Neural progenitor cell (in vitro differentiated cells): Measurements from ENCODE around the gene CHKA. TPM values are rescaled to one million over a fixed set of nuclear protein-coding genes. Genes with fewer than 3 reads are reported as not detected.

Source experiments
- DNase-seq: peaks from one replicate; pipeline ENCODE4 v3.0.0-alpha.2; 2016; ENCODE audit warnings: low spot score
- H2AFZ ChIP-seq: fragments of 200-600 bp; sonication (generic); replicated peaks from 2 replicates; pipeline ENCODE4 v1.6.1; 2016; ENCODE audit warnings: antibody characterized with exemption
- H3F3A ChIP-seq: fragments of 200-600 bp; sonication (generic); 2 replicates; pipeline ENCODE4 v1.6.1; 2016; ENCODE audit warnings: antibody characterized with exemption, low read depth
- H3K27ac ChIP-seq: fragments of 200-600 bp; sonication (generic); 2 replicates; pipeline ENCODE4 v1.5.1; 2016; ENCODE audit warnings: mild to moderate bottlenecking
- H3K27me3 ChIP-seq: fragments of 200-600 bp; sonication (generic); 2 replicates; pipeline ENCODE4 v1.6.1; 2016; ENCODE audit warnings: mild to moderate bottlenecking, moderate library complexity
- H3K36me3 ChIP-seq: fragments of 200-600 bp; sonication (generic); 2 replicates; pipeline ENCODE4 v1.5.1; 2016
- H3K4me1 ChIP-seq: fragments of 200-600 bp; sonication (generic); 2 replicates; pipeline ENCODE4 v1.6.1; 2016; ENCODE audit warnings: mixed run types
- H3K4me2 ChIP-seq: fragments of 200-600 bp; sonication (generic); 2 replicates; pipeline ENCODE4 v1.6.1; 2016
- H3K4me3 ChIP-seq: fragments of 200-600 bp; sonication (generic); 2 replicates; pipeline ENCODE4 v1.5.1; 2016
- H3K79me2 ChIP-seq: fragments of 200-600 bp; sonication (generic); 2 replicates; pipeline ENCODE4 v1.6.1; 2016; ENCODE audit warnings: low read depth
- H3K9ac ChIP-seq: fragments of 200-600 bp; sonication (generic); 2 replicates; pipeline ENCODE4 v1.6.1; 2016
- H3K9me3 ChIP-seq: fragments of 200-600 bp; sonication (generic); 2 replicates; pipeline ENCODE4 v1.5.1; 2016; ENCODE audit warnings: low read depth
- H4K20me1 ChIP-seq: fragments of 200-600 bp; sonication (generic); 2 replicates; pipeline ENCODE4 v1.6.1; 2016; ENCODE audit warnings: low read depth
- H3K27ac Mint-ChIP-seq: 3 replicates; pipeline ENCODE4 v1.8.0; 2021; ENCODE audit warnings: mixed read lengths
- H3K27me3 Mint-ChIP-seq: 2 replicates; pipeline ENCODE4 v1.8.0; 2022; ENCODE audit warnings: low read depth, mild to moderate bottlenecking, inconsistent platforms, moderate library complexity, mixed read lengths; ENCODE audit not compliant: insufficient read depth
- H3K36me3 Mint-ChIP-seq: 3 replicates; pipeline ENCODE4 v1.8.0; 2021; ENCODE audit warnings: mixed read lengths
- H3K4me1 Mint-ChIP-seq: 3 replicates; pipeline ENCODE4 v1.8.0; 2021; ENCODE audit warnings: mixed read lengths
- H3K4me3 Mint-ChIP-seq: 3 replicates; pipeline ENCODE4 v1.8.0; 2021; ENCODE audit warnings: mild to moderate bottlenecking, moderate library complexity, mixed read lengths
- H3K9me3 Mint-ChIP-seq: 3 replicates; pipeline ENCODE4 v1.8.0; 2020; ENCODE audit warnings: mixed read lengths
- CTCF ChIP-seq: fragments of 200-600 bp; sonication (generic); IDR thresholded peaks from 2 replicates; pipeline ENCODE4 v1.5.1; 2017; ENCODE audit warnings: antibody characterized with exemption, mild to moderate bottlenecking
- EZH2 ChIP-seq: fragments of 200-600 bp; sonication (generic); IDR thresholded peaks from 2 replicates; pipeline ENCODE4 v1.6.1; 2017; ENCODE audit warnings: antibody characterized with exemption, mild to moderate bottlenecking, moderate library complexity
- EZH2phosphoT487 ChIP-seq: fragments of 200-600 bp; sonication (generic); IDR thresholded peaks from 2 replicates; pipeline ENCODE4 v1.6.1; 2017; ENCODE audit warnings: antibody characterized with exemption
- total RNA-seq: library from RNA; depleted of rRNA; stranded (reverse); fragments of >200 nt; gene quantifications from 2 replicates; pipeline ENCODE4 v1.2.3, GENCODE V29; 2015; ENCODE audit warnings: low replicate concordance

The CHKA gene
- total RNA-seq, 1 donor from 2014 or later, result 36.8 TPM

- no peaks in the 10 kb centered on the region for H4K20me1 ChIP-seq
- H3K9me3 Mint-ChIP-seq, result no peaks in the 10 kb centered on the region
- H3K79me2 ChIP-seq, result peaks cover 6% of the 10 kb centered on the region
- TF ChIP-seq CTCF (no peak), EZH2 (no peak), EZH2phosphoT487 (no peak)
- H2AFZ ChIP-seq, result no peak overlapping the region
- H3K36me3 ChIP-seq, result no peaks in the 10 kb centered on the region
- H3K4me1 ChIP-seq, result no peaks in the 10 kb centered on the region
- H3K4me3 Mint-ChIP-seq, result no peak overlapping the region
- H3K27me3 ChIP-seq, result no peaks in the 10 kb centered on the region
- H3K27ac Mint-ChIP-seq, result peak overlapping the region; percentile 89
- peaks cover 2% of the 10 kb centered on the region for H3K27me3 Mint-ChIP-seq
- no peak overlapping the region for H3K4me2 ChIP-seq
- H3K4me3 ChIP-seq, result no peak overlapping the region
- peaks cover 7% of the 10 kb centered on the region for H3F3A ChIP-seq
- H3K36me3 Mint-ChIP-seq, result peaks cover 24% of the 10 kb centered on the region
- H3K4me1 Mint-ChIP-seq, result no peaks in the 10 kb centered on the region
- no peak for DNase-seq
- H3K9me3 ChIP-seq, result no peaks in the 10 kb centered on the region
- H3K27ac ChIP-seq, result no peak overlapping the region
- no peak overlapping the region for H3K9ac ChIP-seq
Observed at GRCh38 chr11:68081691-68082090, 39.5 kb downstream of the CHKA start.

DNA sequence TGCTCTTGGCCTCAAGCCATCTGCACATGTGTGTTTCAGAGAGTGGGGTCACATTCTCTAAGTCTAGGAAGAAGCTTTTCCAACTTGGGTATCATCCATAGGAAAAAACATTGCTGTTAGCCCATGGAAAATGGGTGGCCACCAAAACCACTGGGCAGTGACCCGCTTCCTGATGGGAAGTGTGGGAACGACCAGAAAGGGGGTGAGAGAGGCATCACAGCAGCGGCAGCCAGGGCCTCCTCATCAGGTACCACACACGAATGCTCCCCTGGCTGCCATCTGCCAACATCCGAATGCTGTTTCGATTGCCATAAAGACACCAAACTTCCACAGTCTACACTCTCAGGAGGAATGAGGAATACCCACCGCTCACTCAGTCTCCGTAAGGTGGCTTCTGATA lies 40.3 kb downstream of the CHKA start:
- H3K4me1 ChIP-seq, result no peaks in the 10 kb centered on the region
- Mint-ChIP-seq H3K4me1 (peaks cover 2% of the 10 kb centered on the region), H3K27ac (no peak overlapping the region), H3K4me3 (no peak overlapping the region), H3K27me3 (peaks cover 2% of the 10 kb centered on the region), H3K9me3 (no peaks in the 10 kb centered on the region), H3K36me3 (peaks cover 25% of the 10 kb centered on the region)
- no peak overlapping the region for H3K9ac ChIP-seq
- no peak overlapping the region for H2AFZ ChIP-seq
- no peak overlapping the region for H3K4me2 ChIP-seq
- H3F3A ChIP-seq, result peaks cover 7% of the 10 kb centered on the region
- H3K36me3 ChIP-seq, result no peaks in the 10 kb centered on the region
- no peak for TF ChIP-seq EZH2phosphoT487
- no peak for TF ChIP-seq CTCF
- no peak for DNase-seq
- H3K9me3 ChIP-seq, result no peaks in the 10 kb centered on the region
- H3K27me3 ChIP-seq, result no peaks in the 10 kb centered on the region
- peaks cover 6% of the 10 kb centered on the region for H3K79me2 ChIP-seq
- no peak overlapping the region for H3K4me3 ChIP-seq
- no peaks in the 10 kb centered on the region for H4K20me1 ChIP-seq
- no peak overlapping the region for H3K27ac ChIP-seq

GRCh38 chr11:68077617-68078582 lies 43.3 kb downstream of the CHKA start:
- Histone ChIP-seq H3K4me1 (no peaks in the 10 kb centered on the region), H3K79me2 (no peaks in the 10 kb centered on the region), H3K4me3 (no peak overlapping the region), H3K9me3 (no peaks in the 10 kb centered on the region), H3F3A (no peaks in the 10 kb centered on the region), H4K20me1 (no peaks in the 10 kb centered on the region), H2AFZ (no peak overlapping the region), H3K36me3 (no peaks in the 10 kb centered on the region), H3K27ac (no peak overlapping the region), H3K4me2 (no peak overlapping the region), H3K9ac (no peak overlapping the region), H3K27me3 (no peaks in the 10 kb centered on the region)
- DNase-seq, result no peak
- Mint-ChIP-seq H3K36me3 (peaks cover 37% of the 10 kb centered on the region), H3K4me3 (no peak overlapping the region), H3K27me3 (peaks cover 4% of the 10 kb centered on the region), H3K4me1 (peaks cover 2% of the 10 kb centered on the region), H3K27ac (no peak overlapping the region), H3K9me3 (no peaks in the 10 kb centered on the region)
- TF ChIP-seq EZH2 (no peak), EZH2phosphoT487 (no peak), CTCF (no peak)
